GM12892 (cell line): ENCODE measurements around the gene MB21D2.

ENCODE experiments used
- DNase-seq: peaks from one replicate; pipeline ENCODE4 v3.0.0; 2011; ENCODE audit not compliant: insufficient read length
- FAIRE-seq: peaks from 2 replicates; lab custom pipeline; 2011; peaks lifted over from hg19 to GRCh38; lab: Jason Lieb, UNC
- POLR2A ChIP-seq: IDR thresholded peaks from 2 replicates; pipeline ENCODE4 v1.6.1; 2011; ENCODE audit warnings: low read depth, low read length, control low read depth
- POLR2AphosphoS5 ChIP-seq: IDR thresholded peaks from 2 replicates; pipeline ENCODE4 v1.6.1; 2011; ENCODE audit warnings: low read depth, low read length, control low read depth
- TAF1 ChIP-seq: IDR thresholded peaks from 2 replicates; pipeline ENCODE4 v1.6.1; 2011; ENCODE audit warnings: low read depth, mild to moderate bottlenecking, control low read depth, low read length, borderline replicate concordance

MB21D2 gene

GRCh38 chr3:192826214-192827006, 91.2 kb downstream of the MB21D2 start:
- DNase-seq (no peak), FAIRE-seq (no peak)
- TF ChIP-seq POLR2A (no peak), TAF1 (no peak), POLR2AphosphoS5 (no peak)

GRCh38 chr3:192825657-192826200, 91.9 kb downstream of the MB21D2 start:
- DNase-seq (no peak), FAIRE-seq (no peak)
- TF ChIP-seq POLR2A, result no peak
- TF ChIP-seq TAF1, result no peak
- no peak for TF ChIP-seq POLR2AphosphoS5

- FAIRE-seq (no peak), DNase-seq (no peak)
- TF ChIP-seq POLR2AphosphoS5 (no peak), POLR2A (no peak), TAF1 (no peak)
These were observed 92.4 kb downstream of the MB21D2 start for GRCh38 chr3:192825216-192825615.

GRCh38 chr3:192824313-192824712, 93.3 kb downstream of the MB21D2 start:
- no peak for TF ChIP-seq POLR2AphosphoS5
- TF ChIP-seq POLR2A, result no peak
- no peak for TF ChIP-seq TAF1
- FAIRE-seq, result no peak

GRCh38 chr3:192821161-192821560, 96.5 kb downstream of the MB21D2 start:
- TF ChIP-seq POLR2A (no peak), TAF1 (no peak), POLR2AphosphoS5 (no peak)
- FAIRE-seq, result no peak
- no peak for DNase-seq

More at GRCh38 chr3:192824313-192824712, 93.3 kb downstream of the MB21D2 start:
- no peak for DNase-seq

- no peak for TF ChIP-seq TAF1
- no peak for TF ChIP-seq POLR2A
- TF ChIP-seq POLR2AphosphoS5, result no peak
- FAIRE-seq (no peak), DNase-seq (no peak)
These were observed 97.5 kb downstream of the MB21D2 start for GRCh38 chr3:192820161-192820560.

- DNase-seq (no peak), FAIRE-seq (peak; percentile 88)
- TF ChIP-seq TAF1 (0 out of 2 replicates have a peak, but pooled peaks have one; percentile 11), POLR2A (no peak)
These were observed 98.6 kb downstream of the MB21D2 start for GRCh38 chr3:192819001-192819569.

- no peak for DNase-seq
- FAIRE-seq, result no peak
- TF ChIP-seq POLR2AphosphoS5, result no peak
- TF ChIP-seq TAF1, result no peak
- TF ChIP-seq POLR2A, result no peak
These were observed 99.5 kb downstream of the MB21D2 start for GRCh38 chr3:192818126-192818525.

- TF ChIP-seq POLR2A (no peak), POLR2AphosphoS5 (peak; percentile 49; the same call in 1 of the 2 replicates), TAF1 (no peak)
- DNase-seq, result no peak
These were observed 100.2 kb downstream of the MB21D2 start for GRCh38 chr3:192817506-192817905.

GRCh38 chr3:192817053-192817452, 100.6 kb downstream of the MB21D2 start:
- peak; percentile 51 for FAIRE-seq
- DNase-seq, result no peak
- TF ChIP-seq POLR2A (no peak), TAF1 (no peak), POLR2AphosphoS5 (no peak)

More at GRCh38 chr3:192817506-192817905, 100.2 kb downstream of the MB21D2 start:
- FAIRE-seq, result no peak

- FAIRE-seq (peak; percentile 21), DNase-seq (no peak)
- TF ChIP-seq POLR2A (no peak), TAF1 (no peak), POLR2AphosphoS5 (no peak)
These were observed 101.3 kb downstream of the MB21D2 start for GRCh38 chr3:192816351-192816750.

GRCh38 chr3:192812743-192813383, 104.8 kb downstream of the MB21D2 start:
- no peak for DNase-seq
- FAIRE-seq, result no peak
- no peak for TF ChIP-seq TAF1
- TF ChIP-seq POLR2AphosphoS5, result no peak
- TF ChIP-seq POLR2A, result no peak
